ENCODE data around the gene LSM7. TPM values are rescaled to one million over a fixed set of nuclear protein-coding genes. Genes with fewer than 3 reads are reported as not detected.

The LSM7 gene
- total and polyA plus RNA-seq, 2 of the 13 experiments (the other 11 are each of a cell fraction or from before 2014, with no cell fraction given), result 140 to 205 TPM

DNA sequence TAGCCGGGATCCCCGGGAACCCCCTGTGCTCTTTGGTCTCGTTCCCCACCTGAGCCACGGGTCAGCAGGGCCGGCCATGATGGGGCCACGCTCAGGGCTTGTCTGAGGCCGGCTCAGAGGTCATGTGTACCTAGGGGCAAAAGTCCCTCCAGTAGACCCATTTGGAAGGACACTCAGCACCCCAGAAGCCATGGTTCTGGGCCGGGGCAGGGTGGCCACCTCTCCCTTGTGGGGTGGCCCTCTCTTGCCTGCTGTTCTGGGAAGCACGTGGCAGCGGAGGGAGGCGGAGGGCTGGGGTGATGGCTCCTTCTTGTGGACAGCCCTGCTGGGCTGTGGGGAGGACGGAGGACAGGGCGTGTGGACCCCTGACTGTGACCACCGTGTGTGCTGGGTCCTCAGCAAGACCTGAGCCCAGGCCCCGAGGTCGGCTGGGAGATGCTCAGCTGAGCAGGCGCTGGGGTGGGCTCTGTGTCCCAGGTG lies 40.0 kb downstream of the LSM7 start (continued):
- TF ChIP-seq, protein P1, sequence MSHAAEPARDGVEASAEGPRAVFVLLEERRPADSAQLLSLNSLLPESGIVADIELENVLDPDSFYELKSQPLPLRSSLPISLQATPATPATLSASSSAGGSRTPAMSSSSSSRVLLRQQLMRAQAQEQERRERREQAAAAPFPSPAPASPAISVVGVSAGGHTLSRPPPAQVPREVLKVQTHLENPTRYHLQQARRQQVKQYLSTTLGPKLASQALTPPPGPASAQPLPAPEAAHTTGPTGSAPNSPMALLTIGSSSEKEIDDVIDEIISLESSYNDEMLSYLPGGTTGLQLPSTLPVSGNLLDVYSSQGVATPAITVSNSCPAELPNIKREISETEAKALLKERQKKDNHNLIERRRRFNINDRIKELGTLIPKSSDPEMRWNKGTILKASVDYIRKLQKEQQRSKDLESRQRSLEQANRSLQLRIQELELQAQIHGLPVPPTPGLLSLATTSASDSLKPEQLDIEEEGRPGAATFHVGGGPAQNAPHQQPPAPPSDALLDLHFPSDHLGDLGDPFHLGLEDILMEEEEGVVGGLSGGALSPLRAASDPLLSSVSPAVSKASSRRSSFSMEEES (CRISPR knock-in tag; IDR thresholded peaks at IDR 0.05), result 0 out of 2 replicates have a peak, but pooled peaks have one; percentile 42
- TF ChIP-seq STAT5B (CRISPR knock-in tag; IDR thresholded peaks at IDR 0.05) (no peak), IRF2 (CRISPR knock-in tag; IDR thresholded peaks at IDR 0.05) (no peak), TRIM24 (CRISPR knock-in tag; IDR thresholded peaks at IDR 0.05) (0 out of 2 replicates have a peak, but pooled peaks have one; percentile 28), ZNF768 (CRISPR knock-in tag; IDR thresholded peaks at IDR 0.05) (peak; percentile 16; the same call in 1 of the 2 replicates), TEAD3 (CRISPR knock-in tag; optimal IDR thresholded peaks at IDR 0.05; ENCODE audit: borderline replicate concordance) (peak; percentile 43), ZNF263 (CRISPR knock-in tag; IDR thresholded peaks at IDR 0.05) (peak; percentile 79), ZBTB8A (CRISPR knock-in tag; IDR thresholded peaks at IDR 0.05; ENCODE audit: borderline replicate concordance, low read depth) (no peak), FIP1L1 (IDR thresholded peaks at IDR 0.05; ENCODE audit: borderline replicate concordance, insufficient read depth, low read depth, low read length) (no peak), SAFB2 (CRISPR knock-in tag; IDR thresholded peaks at IDR 0.05; ENCODE audit: borderline replicate concordance, low read depth) (peak; percentile 60; the same call in 1 of the 2 replicates), ZNF543 (CRISPR knock-in tag; IDR thresholded peaks at IDR 0.05) (peak; percentile 36; the same call in 1 of the 2 replicates), MED13 (CRISPR knock-in tag; IDR thresholded peaks at IDR 0.05) (no peak)
- TF ChIP-seq, protein P2, sequence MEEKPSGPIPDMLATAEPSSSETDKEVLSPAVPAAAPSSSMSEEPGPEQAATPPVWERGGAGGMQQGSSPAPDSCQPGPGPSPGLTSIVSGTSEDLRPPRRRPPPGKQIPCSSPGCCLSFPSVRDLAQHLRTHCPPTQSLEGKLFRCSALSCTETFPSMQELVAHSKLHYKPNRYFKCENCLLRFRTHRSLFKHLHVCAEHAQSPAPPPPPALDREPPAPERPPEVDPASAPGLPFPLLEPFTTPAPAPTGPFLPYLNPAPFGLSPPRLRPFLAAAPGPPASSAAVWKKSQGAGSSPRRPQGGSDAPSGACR (CRISPR knock-in tag; IDR thresholded peaks at IDR 0.05), result 0 out of 2 replicates have a peak, but pooled peaks have one; percentile 29
- TF ChIP-seq, protein P3, sequence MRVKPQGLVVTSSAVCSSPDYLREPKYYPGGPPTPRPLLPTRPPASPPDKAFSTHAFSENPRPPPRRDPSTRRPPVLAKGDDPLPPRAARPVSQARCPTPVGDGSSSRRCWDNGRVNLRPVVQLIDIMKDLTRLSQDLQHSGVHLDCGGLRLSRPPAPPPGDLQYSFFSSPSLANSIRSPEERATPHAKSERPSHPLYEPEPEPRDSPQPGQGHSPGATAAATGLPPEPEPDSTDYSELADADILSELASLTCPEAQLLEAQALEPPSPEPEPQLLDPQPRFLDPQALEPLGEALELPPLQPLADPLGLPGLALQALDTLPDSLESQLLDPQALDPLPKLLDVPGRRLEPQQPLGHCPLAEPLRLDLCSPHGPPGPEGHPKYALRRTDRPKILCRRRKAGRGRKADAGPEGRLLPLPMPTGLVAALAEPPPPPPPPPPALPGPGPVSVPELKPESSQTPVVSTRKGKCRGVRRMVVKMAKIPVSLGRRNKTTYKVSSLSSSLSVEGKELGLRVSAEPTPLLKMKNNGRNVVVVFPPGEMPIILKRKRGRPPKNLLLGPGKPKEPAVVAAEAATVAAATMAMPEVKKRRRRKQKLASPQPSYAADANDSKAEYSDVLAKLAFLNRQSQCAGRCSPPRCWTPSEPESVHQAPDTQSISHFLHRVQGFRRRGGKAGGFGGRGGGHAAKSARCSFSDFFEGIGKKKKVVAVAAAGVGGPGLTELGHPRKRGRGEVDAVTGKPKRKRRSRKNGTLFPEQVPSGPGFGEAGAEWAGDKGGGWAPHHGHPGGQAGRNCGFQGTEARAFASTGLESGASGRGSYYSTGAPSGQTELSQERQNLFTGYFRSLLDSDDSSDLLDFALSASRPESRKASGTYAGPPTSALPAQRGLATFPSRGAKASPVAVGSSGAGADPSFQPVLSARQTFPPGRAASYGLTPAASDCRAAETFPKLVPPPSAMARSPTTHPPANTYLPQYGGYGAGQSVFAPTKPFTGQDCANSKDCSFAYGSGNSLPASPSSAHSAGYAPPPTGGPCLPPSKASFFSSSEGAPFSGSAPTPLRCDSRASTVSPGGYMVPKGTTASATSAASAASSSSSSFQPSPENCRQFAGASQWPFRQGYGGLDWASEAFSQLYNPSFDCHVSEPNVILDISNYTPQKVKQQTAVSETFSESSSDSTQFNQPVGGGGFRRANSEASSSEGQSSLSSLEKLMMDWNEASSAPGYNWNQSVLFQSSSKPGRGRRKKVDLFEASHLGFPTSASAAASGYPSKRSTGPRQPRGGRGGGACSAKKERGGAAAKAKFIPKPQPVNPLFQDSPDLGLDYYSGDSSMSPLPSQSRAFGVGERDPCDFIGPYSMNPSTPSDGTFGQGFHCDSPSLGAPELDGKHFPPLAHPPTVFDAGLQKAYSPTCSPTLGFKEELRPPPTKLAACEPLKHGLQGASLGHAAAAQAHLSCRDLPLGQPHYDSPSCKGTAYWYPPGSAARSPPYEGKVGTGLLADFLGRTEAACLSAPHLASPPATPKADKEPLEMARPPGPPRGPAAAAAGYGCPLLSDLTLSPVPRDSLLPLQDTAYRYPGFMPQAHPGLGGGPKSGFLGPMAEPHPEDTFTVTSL (CRISPR knock-in tag; IDR thresholded peaks at IDR 0.05; ENCODE audit: borderline replicate concordance), result no peak
- TF ChIP-seq, protein P4, sequence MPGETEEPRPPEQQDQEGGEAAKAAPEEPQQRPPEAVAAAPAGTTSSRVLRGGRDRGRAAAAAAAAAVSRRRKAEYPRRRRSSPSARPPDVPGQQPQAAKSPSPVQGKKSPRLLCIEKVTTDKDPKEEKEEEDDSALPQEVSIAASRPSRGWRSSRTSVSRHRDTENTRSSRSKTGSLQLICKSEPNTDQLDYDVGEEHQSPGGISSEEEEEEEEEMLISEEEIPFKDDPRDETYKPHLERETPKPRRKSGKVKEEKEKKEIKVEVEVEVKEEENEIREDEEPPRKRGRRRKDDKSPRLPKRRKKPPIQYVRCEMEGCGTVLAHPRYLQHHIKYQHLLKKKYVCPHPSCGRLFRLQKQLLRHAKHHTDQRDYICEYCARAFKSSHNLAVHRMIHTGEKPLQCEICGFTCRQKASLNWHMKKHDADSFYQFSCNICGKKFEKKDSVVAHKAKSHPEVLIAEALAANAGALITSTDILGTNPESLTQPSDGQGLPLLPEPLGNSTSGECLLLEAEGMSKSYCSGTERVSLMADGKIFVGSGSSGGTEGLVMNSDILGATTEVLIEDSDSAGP (CRISPR knock-in tag; IDR thresholded peaks at IDR 0.05; ENCODE audit: borderline replicate concordance), result 0 out of 2 replicates have a peak, but pooled peaks have one; percentile 64

Measured in HepG2 (cell line).